H1 (cell line): ENCODE measurements around the gene BCAS3. TPM values are rescaled to one million over a fixed set of nuclear protein-coding genes. Genes with fewer than 3 reads are reported as not detected.

Experiments used
- CTCF ChIA-PET: fragments of 300-600 bp; sonication (Branson Sonifier 250); formaldehyde crosslinking; loops from one replicate; lab custom pipeline; 2021; ENCODE audit not compliant: partially characterized antibody; lab: Charles Lee
- POLR2A ChIA-PET: fragments of 300-600 bp; sonication (Branson Sonifier 250); formaldehyde crosslinking; loops from one replicate; lab custom pipeline; 2021; ENCODE audit warnings: inconsistent platforms; ENCODE audit not compliant: partially characterized antibody; lab: Charles Lee
- DNase-seq, 2 experiments: peaks; one replicate each; pipeline versions ENCODE4 v3.0.0 to v3.0.0-alpha.2; 2010 to 2022; ENCODE audit warnings: low spot score in 2 of 2, low read depth in 1 of 2, mixed read lengths in 1 of 2
- FAIRE-seq: peaks from 2 replicates; lab custom pipeline; 2011; peaks lifted over from hg19 to GRCh38; lab: Jason Lieb, UNC
- H2AFZ ChIP-seq: 2 replicates; pipeline ENCODE4 v1.8.1; 2012; ENCODE audit warnings: low read length, inconsistent platforms
- H2AK5ac ChIP-seq: 2 replicates; pipeline ENCODE4 v1.6.1; 2013; ENCODE audit warnings: low read depth, low read length
- H2BK120ac ChIP-seq: replicated peaks from 2 replicates; pipeline ENCODE3; 2013; ENCODE audit warnings: low read depth, low read length, inconsistent platforms
- H2BK12ac ChIP-seq: 2 replicates; pipeline ENCODE4 v1.6.1; 2013; ENCODE audit warnings: low read depth, low read length
- H2BK15ac ChIP-seq: 2 replicates; pipeline ENCODE4 v1.6.1; 2013; ENCODE audit warnings: low read length
- H2BK20ac ChIP-seq: 2 replicates; pipeline ENCODE4 v1.6.1; 2013; ENCODE audit warnings: low read length
- H2BK5ac ChIP-seq: 2 replicates; pipeline ENCODE4 v1.6.1; 2013; ENCODE audit warnings: low read depth, low read length
- H3K14ac ChIP-seq: 2 replicates; pipeline ENCODE4 v1.6.1; 2013; ENCODE audit warnings: inconsistent platforms; ENCODE audit not compliant: insufficient read length
- H3K18ac ChIP-seq: 2 replicates; pipeline ENCODE4 v1.6.1; 2013; ENCODE audit warnings: low read length; ENCODE audit errors: extremely low read depth
- H3K23ac ChIP-seq: 2 replicates; pipeline ENCODE4 v1.6.1; 2013; ENCODE audit warnings: inconsistent platforms; ENCODE audit not compliant: insufficient read length
- H3K23me2 ChIP-seq: 2 replicates; pipeline ENCODE4 v1.6.1; 2013; ENCODE audit warnings: low read depth, low read length
- H3K27ac ChIP-seq: 2 replicates; pipeline ENCODE4 v1.6.1; 2011; ENCODE audit warnings: low read depth, low read length, inconsistent platforms
- H3K27me3 ChIP-seq, 4 experiments: replicated peaks in 1 of 4; 1 replicate in 1 of 4; 2 replicates in 3 of 4; pipeline versions ENCODE4 v1.6.1 to v1.8.1; 2011 to 2013; ENCODE audit warnings: low read length in 3 of 4, mild to moderate bottlenecking in 3 of 4, inconsistent platforms in 2 of 4, mixed read lengths in 2 of 4, moderate library complexity in 1 of 4; ENCODE audit not compliant: control insufficient read depth in 3 of 4, insufficient read depth in 3 of 4; ENCODE audit errors: extremely low read depth in 1 of 4
- H3K36me3 ChIP-seq, 4 experiments: 2 replicates each; pipeline versions ENCODE4 v1.6.1 to v1.8.1; 2011 to 2013; ENCODE audit warnings: mild to moderate bottlenecking in 4 of 4, low read length in 3 of 4, moderate library complexity in 2 of 4, control low read depth in 1 of 4, inconsistent platforms in 1 of 4; ENCODE audit not compliant: insufficient read depth in 4 of 4, control insufficient read depth in 2 of 4
- H3K4ac ChIP-seq: replicated peaks from 2 replicates; pipeline ENCODE3; 2013; ENCODE audit warnings: low read length, low read depth, mixed read lengths, inconsistent platforms; ENCODE audit not compliant: insufficient read length
- H3K4me1 ChIP-seq, 4 experiments: replicated peaks in 1 of 4; 1 replicate in 1 of 4; 2 replicates in 3 of 4; pipeline versions ENCODE4 v1.6.1 to v1.8.1; 2011 to 2013; ENCODE audit warnings: low read length in 3 of 4, inconsistent platforms in 2 of 4, mixed read lengths in 1 of 4; ENCODE audit not compliant: insufficient read depth in 4 of 4, control insufficient read depth in 3 of 4
- H3K4me2 ChIP-seq, 2 experiments: 2 replicates each; pipeline versions ENCODE4 v1.6.1 to v1.8.1; 2011 to 2013; ENCODE audit warnings: low read depth in 2 of 2, low read length in 2 of 2, control low read depth in 1 of 2, inconsistent platforms in 1 of 2, mild to moderate bottlenecking in 1 of 2; ENCODE audit not compliant: insufficient read depth in 1 of 2
- H3K4me3 ChIP-seq, 4 experiments: fragments of 200-600, 300-600 bp in 1 of 4; sonication (generic), shearing (Covaris generic), sonication (Bioruptor Twin) in 1 of 4; 2 replicates each; pipeline versions ENCODE4 v1.5.1 to v1.8.1; 2011 to 2016; ENCODE audit warnings: low read length in 4 of 4, low read depth in 3 of 4, control low read depth in 2 of 4, inconsistent platforms in 2 of 4, mild to moderate bottlenecking in 2 of 4, mixed read lengths in 1 of 4, moderate library complexity in 1 of 4; ENCODE audit not compliant: insufficient read depth in 2 of 4; ENCODE audit errors: extremely low read depth in 1 of 4
- H3K56ac ChIP-seq: replicated peaks from 2 replicates; pipeline ENCODE3; 2013; ENCODE audit warnings: low read depth, mild to moderate bottlenecking, mixed read lengths, low read length, inconsistent platforms; ENCODE audit not compliant: insufficient read length
- H3K79me1 ChIP-seq: 2 replicates; pipeline ENCODE4 v1.6.1; 2013; ENCODE audit warnings: low read depth, low read length, control low read depth
- H3K79me2 ChIP-seq, 2 experiments: 2 replicates each; pipeline versions ENCODE4 v1.6.1 to v1.8.1; 2012 to 2013; ENCODE audit warnings: low read length in 2 of 2, mild to moderate bottlenecking in 2 of 2, inconsistent platforms in 1 of 2; ENCODE audit not compliant: insufficient read depth in 2 of 2, control insufficient read depth in 1 of 2
- H3K9ac ChIP-seq, 4 experiments: replicated peaks in 1 of 4; 1 replicate in 1 of 4; 2 replicates in 3 of 4; pipeline versions ENCODE4 v1.6.1 to v1.8.1; 2011 to 2013; ENCODE audit warnings: low read depth in 3 of 4, low read length in 3 of 4, control low read depth in 2 of 4, mild to moderate bottlenecking in 2 of 4, moderate library complexity in 2 of 4, inconsistent platforms in 1 of 4; ENCODE audit errors: extremely low read depth in 1 of 4
- H3K9me3 ChIP-seq, 2 experiments: 2 replicates each; pipeline versions ENCODE4 v1.6.1 to v1.8.1; 2012 to 2013; ENCODE audit warnings: mild to moderate bottlenecking in 2 of 2, moderate library complexity in 2 of 2, control low read depth in 1 of 2, inconsistent platforms in 1 of 2, low read depth in 1 of 2, low read length in 1 of 2, mixed read lengths in 1 of 2; ENCODE audit not compliant: insufficient read depth in 2 of 2
- H4K20me1 ChIP-seq, 2 experiments: replicated peaks in 1 of 2; 2 replicates each; pipeline versions ENCODE3 to v1.8.1; 2011 to 2013; ENCODE audit warnings: inconsistent platforms in 2 of 2, low read length in 2 of 2, mild to moderate bottlenecking in 1 of 2; ENCODE audit not compliant: insufficient read depth in 2 of 2, control insufficient read depth in 1 of 2
- H4K5ac ChIP-seq: 2 replicates; pipeline ENCODE4 v1.6.1; 2013; ENCODE audit warnings: low read length, low read depth, mixed read lengths, inconsistent platforms; ENCODE audit not compliant: insufficient read length
- H4K8ac ChIP-seq: 2 replicates; pipeline ENCODE4 v1.8.0; 2013; ENCODE audit warnings: mild to moderate bottlenecking, moderate library complexity, low read length, inconsistent platforms; ENCODE audit not compliant: insufficient read depth; ENCODE audit errors: extremely low read depth
- H4K91ac ChIP-seq: replicated peaks from 2 replicates; pipeline ENCODE3; 2013; ENCODE audit warnings: low read length, mixed read lengths, inconsistent platforms; ENCODE audit not compliant: insufficient read length
- CEBPB ChIP-seq: IDR thresholded peaks from 2 replicates; pipeline ENCODE4 v1.6.1; 2012; ENCODE audit warnings: low read depth, low read length
- CTCF ChIP-seq, 3 experiments: IDR thresholded peaks; 1 replicate in 2 of 3; 2 replicates in 1 of 3; pipeline versions ENCODE4 v1.5.1 to v1.6.1; 2011; ENCODE audit warnings: low read length in 3 of 3, mild to moderate bottlenecking in 3 of 3, inconsistent platforms in 2 of 3, low read depth in 1 of 3, moderate library complexity in 1 of 3; ENCODE audit not compliant: insufficient read depth in 1 of 3; ENCODE audit errors: control extremely low read depth in 1 of 3
- GTF2F1 ChIP-seq: IDR thresholded peaks from 2 replicates; pipeline ENCODE4 v1.6.1; 2012; ENCODE audit warnings: low read depth, low read length, improper control_type of control experiment, borderline replicate concordance
- JUND ChIP-seq: IDR thresholded peaks from 2 replicates; pipeline ENCODE4 v1.6.1; 2011; ENCODE audit warnings: mild to moderate bottlenecking, improper control_type of control experiment, low read length
- RNF2 ChIP-seq: fragments of 200-900, 300-1000 bp; sonication (generic); IDR thresholded peaks from 2 replicates; pipeline ENCODE4 v1.7.1; 2016; ENCODE audit warnings: borderline replicate concordance, low read depth, mild to moderate bottlenecking, antibody characterized with exemption, low read length; ENCODE audit not compliant: poor library complexity, severe bottlenecking; ENCODE audit errors: missing control alignments
- WGBS, 2 experiments: shearing (Covaris generic) in 1 of 2; methylation state at CpG; one replicate each; pipeline versions ENCODE4 v1.1.6 to v1.1.7; 2013 to 2015; ENCODE audit warnings: low lambda C conversion rate in 2 of 2, mixed read lengths in 2 of 2, inconsistent platforms in 1 of 2, low coverage in 1 of 2, missing lambda C conversion rate in 1 of 2; ENCODE audit not compliant: insufficient replicate concordance in 2 of 2, insufficient coverage in 1 of 2, insufficient read length in 1 of 2; ENCODE audit errors: extremely low coverage in 1 of 2, missing lambda C conversion rate in 1 of 2; 5-methylcytosine and 5-hydroxymethylcytosine counted together
- polyA plus RNA-seq, 7 experiments: library from polyadenylated mRNA; depleted of rRNA in 3 of 7; stranded (reverse) in 5 of 7; unstranded in 2 of 7; fragments of >200 nt in 5 of 7; fragments of 200-250 nt in 2 of 7; gene quantifications; 1 replicate in 5 of 7; 2 replicates in 1 of 7; 4 replicates in 1 of 7; pipeline versions ENCODE4 v1.2.1 to v1.2.3, GENCODE V29; 2011 to 2013; ENCODE audit warnings: missing spikeins in 2 of 7, mixed read lengths in 2 of 7
- total RNA-seq: library from RNA; stranded (reverse); fragmentation: NEBNext Ultra II Directional; extraction: Animal tissue kit (Norgen Biotek cat#: 25700); gene quantifications from 2 replicates; pipeline ENCODE4 v1.2.1, GENCODE V29; 2021

Gene BCAS3
- total and polyA plus RNA-seq, 2 of the 8 experiments (the other 6 are each of a cell fraction or from before 2014, with no cell fraction given): 9.9 to 13.3 TPM

GRCh38 chr17:60893475-60893874 is 215.8 kb downstream of the BCAS3 start:
- Histone ChIP-seq H2AK5ac (no peak overlapping the region), H3K23ac (no peak overlapping the region), H3K27me3 (no peaks in the 10 kb centered on the region), H2BK12ac (no peak overlapping the region), H4K91ac (no peak overlapping the region), H3K9ac (no peak overlapping the region), H3K14ac (no peak overlapping the region), H2BK20ac (no peak overlapping the region), H4K8ac (no peak overlapping the region), H4K5ac (no peak overlapping the region), H3K79me1 (peaks cover 1% of the 10 kb centered on the region; the same call in 1 of the 2 replicates), H3K23me2 (no peaks in the 10 kb centered on the region), H3K9me3 (no peaks in the 10 kb centered on the region), H3K4ac (no peak overlapping the region), H3K56ac (no peak overlapping the region), H3K79me2 (no peaks in the 10 kb centered on the region), H2BK120ac (no peak overlapping the region), H4K20me1 (no peaks in the 10 kb centered on the region), H3K4me3 (no peak overlapping the region), H3K4me1 (no peaks in the 10 kb centered on the region), H3K27ac (no peak overlapping the region), H2BK15ac (no peak overlapping the region), H2BK5ac (no peak overlapping the region), H2AFZ (no peak overlapping the region), H3K18ac (no peak overlapping the region), H3K4me2 (no peak overlapping the region), H3K36me3 (peaks cover 0 to 4% (median 0%) of the 10 kb centered on the region in 4 experiments; a peak in 1 of 8 replicates)
- WGBS, 2 experiments: 84% methylated on average over 4 of the region's 5 CpGs; no CpG with 5 or more reads in 1 of the 2 experiments
- DNase-seq (no peak), FAIRE-seq (no peak)
- POLR2A ChIA-PET: no interaction called here
- CTCF ChIA-PET: no interaction called here
- TF ChIP-seq RNF2 (no peak), CEBPB (no peak), JUND (no peak), CTCF (IDR thresholded peaks at IDR 0.05; ENCODE audit: control extremely low read depth in 1 of 3, insufficient read depth in 1 of 3, low read depth in 1 of 3, low read length in 3 of 3) (no peak), GTF2F1 (no peak)
